Activated CD4-positive, alpha-beta T cell treated with anti-CD3 and anti-CD28 coated beads, Interleukin-2, amount 50 U/mL, for 4 hours (primary cell): Measurements from ENCODE around the gene POLR2F.

Source experiments
- DNase-seq, 2 experiments: peaks; one replicate each; pipeline ENCODE4 v3.0.0-alpha.2; 2020

The POLR2F gene

DNA sequence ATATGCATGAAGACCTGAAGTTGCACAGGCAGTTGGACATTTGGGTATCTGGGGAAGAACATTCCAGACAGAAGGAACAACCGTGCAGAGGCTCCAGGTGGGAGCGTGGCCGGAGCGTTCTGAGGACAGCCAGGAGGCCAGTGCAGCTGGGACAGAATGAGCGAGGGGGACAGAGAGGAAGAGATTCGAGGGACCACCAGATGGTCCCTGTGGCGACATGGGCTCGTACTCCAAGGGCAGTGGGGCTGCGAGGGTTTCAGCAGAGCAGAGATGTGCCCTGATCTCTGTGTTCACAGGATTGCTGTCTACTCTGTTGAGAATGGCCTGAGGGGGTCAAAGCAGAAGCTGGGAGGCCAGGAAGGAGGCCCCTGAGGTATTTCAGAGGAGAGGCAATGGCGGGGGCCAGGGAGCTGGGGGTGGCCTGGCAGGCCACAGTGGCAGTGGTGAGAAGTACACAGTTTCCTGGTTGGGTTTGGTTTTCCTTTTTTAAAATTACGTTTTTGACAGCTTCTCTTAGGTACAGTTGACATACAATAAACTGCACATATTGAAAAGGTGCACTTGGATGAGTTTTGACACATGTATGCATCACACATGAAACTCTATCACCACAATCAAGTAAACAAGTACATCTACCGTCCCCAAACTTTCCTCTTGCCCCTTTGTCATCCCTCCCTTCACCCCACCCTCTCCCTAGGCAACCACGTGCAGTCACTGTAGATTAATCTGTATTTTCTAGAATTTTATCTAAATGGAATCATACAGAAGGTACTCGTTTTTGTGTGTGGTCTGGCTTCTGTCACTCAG, 55.7 kb downstream of the POLR2F start:
- no peak for DNase-seq

DNA sequence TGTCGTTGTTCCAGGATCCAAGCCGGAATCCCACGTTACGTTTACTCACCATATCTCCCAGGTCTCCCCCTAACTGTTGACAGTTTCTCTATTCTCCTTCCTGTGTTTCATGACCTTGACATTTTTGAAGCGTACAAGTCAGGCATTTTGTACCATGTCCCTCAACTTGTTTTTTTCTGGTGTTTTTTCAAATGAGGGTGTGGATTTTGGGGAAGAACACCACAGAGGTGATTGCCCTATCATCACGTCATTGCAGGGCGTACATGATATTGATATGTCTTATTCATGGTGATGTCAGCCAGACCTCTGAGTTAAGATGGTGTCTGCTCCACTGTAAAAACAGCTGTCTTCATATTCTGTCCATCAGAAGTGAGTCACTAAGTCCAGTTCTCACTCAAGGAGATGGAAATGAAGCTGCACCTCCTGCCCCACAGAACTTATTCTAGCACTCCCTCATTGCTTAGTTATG, 59.1 kb downstream of the POLR2F start:
- DNase-seq, result no peak

DNA sequence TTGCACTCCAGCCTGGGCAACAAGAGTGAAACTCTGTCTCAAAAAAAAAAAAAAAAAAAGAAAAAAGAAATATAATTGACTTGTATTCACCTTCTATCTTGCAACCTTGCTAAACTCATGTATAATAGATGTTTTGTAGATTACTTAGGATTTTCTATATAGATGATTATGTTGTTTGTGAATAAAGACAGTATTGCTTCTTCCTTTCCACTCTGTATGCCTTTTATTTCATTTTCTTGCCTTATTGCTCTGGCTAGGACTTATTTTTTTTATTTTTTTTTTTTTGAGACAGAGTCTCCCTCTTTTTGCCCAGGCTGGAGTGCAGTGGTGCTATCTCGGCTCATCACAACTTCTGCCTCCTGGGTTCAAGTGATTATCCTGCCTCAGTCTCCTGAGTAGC, 60.6 kb downstream of the POLR2F start:
- no peak for DNase-seq

DNA sequence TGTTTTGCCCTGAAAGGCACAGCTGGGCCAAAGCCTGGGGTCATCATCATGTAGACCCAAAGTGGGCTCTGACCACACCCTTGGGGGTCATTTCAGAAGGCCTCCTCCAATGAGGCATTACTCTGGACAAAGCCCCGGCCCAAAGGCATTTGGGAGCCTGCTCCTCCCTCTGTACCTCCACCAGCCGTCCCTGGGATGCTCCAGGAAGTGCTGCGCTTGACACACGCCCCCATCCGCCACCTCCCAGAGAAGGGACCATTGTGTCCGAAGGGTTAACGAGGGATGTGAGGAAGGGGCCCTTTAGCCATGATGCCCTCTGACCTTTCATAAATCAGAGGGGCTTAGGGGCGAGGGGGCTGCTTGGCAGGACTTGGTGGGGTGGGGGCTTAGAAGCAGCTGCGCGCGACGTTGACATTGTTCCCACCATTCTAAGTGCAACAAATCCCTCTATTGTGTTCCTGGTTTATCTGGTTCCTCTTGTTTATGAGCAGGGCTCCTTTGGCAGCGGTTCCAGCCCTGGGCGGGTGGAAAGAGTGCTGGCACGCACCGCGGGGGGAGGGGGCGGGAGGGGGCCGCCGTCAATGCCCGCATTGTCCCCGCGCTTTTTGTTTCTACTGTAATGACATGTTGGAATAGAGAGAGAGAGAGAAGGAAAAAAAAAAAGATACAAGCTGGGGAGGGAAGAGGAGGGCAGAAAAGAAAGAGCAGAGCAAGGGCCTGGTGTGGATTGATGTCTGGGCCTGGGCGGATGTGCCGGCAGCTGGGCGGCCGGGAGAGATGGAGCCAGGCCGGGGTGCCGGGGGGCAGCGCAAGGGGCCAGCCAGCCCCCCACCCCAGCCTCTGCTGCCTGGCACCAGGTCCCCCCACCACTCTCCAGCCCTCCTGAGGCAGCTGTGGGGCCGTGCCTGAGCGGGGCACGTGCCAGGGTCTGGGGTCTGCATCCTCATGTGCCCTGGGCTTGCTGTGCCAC, 63.0 kb downstream of the POLR2F start:
- no peak for DNase-seq

DNA sequence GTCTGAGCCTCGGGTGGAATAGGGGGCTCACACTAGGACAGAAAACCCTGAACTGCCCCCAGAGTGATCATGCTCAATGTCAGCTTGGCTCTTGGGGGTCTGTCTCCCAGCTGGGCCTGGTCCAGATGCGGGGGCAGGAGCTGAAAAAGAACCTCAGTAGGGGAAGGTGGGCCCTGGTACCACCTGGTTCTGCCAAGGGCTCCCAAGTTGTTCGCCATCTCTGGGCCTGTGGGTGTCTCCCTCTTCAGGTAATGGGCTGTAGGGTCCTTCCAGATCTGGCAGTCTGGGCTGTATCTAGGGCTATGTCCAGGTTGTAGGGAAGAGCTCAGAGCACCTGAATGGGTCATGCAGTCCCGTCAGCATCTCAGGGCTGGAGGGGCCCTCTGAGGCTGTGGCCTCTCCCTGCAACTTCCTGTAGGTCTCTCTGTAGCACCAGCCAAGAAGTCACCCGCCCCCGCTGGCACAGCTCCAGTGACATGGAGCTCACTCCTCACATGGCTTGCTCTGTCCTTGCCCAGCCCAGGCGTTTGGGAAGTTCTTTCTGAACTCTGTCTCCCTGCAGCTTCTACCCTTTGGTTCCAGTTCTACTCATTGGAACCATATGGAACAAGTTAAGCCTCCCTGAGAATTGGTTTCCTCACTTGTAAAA, 63.9 kb downstream of the POLR2F start:
- no peak for DNase-seq

DNA sequence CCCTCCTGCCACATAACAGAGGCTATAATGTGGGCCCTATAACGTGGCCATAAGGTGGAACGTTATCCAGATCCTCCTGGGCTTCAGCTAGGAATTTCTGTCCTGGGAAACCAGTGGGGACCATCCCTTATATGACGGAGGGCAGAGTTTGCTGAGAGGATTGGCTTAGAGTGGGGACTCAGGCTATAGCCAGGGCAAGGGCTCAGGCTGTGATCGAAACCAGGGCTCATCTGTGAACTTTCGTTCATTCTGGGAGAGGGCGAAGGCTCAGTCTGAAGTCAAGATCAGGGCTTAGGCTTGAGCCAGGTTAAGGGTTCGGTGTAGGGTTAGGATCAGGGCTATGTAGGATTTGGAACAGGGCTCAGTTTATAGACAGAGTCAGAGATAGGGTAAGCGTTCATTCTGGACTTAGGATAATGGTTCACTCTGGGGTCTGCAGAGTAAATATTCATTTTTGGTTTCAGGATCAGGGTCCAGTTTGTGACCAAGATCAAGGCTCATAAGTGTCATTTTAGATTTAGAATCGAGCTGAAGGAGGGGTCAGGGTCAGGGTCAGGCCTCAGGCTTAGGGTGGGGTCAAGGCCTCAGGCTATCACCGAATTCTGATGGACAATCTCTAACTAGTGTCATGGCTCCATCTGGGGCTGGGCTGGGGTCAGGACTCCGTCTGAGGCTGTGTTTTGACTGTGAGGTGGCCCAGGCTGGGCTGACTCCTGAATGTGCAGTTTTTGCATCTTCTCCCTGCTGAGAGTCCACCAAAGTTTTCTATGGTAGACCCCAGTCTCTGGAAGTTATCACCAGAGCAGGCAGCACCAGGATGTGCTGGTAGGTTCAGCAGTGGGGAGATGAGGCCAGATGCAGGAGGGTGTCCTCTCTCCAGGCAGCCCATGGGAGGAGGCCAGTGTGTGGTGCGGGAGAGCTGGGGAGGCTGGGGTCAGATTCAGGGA, 64.7 kb downstream of the POLR2F start:
- DNase-seq, result no peak
